ENCODE measurements around the gene DNAJB1.

DNA sequence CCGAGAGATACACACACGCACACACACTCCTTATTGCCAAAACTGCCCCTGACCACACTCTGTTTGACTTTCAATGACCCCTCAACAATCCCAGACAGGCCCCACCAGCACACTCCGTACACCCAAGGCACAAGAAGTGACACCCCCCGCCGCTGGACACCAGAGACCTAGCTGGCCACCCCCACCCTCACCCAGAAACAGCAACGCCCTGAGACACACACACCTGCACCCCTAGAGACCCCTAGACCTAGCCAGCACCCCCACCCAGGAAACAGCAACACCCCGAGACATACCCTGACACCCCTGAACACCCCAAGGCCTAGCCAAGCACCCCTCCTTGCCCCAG is 41.9 kb downstream of the DNAJB1 start:
- TF ChIP-seq POLR2A (IDR thresholded peaks at IDR 0.05; ENCODE audit: low read depth, low read length) (no peak), SPI1 (IDR thresholded peaks at IDR 0.05; ENCODE audit: low read depth, low read length) (no peak), POLR2AphosphoS5 (IDR thresholded peaks at IDR 0.05; ENCODE audit: low read depth, low read length) (no peak), PAX5 (IDR thresholded peaks at IDR 0.05; ENCODE audit: insufficient read depth, low read length, severe bottlenecking) (no peak), TAF1 (IDR thresholded peaks at IDR 0.05; ENCODE audit: low read depth, low read length) (no peak)

All from GM12891 (cell line).